Activated B cell treated with CpG ODN at 0.5 μM for 24 hours (primary cell): ENCODE measurements around the gene UQCR11. TPM values are rescaled to one million over a fixed set of nuclear protein-coding genes. Genes with fewer than 3 reads are reported as not detected.
A peak's percentile ranks its signal among the peaks of the same experiment; 100 is the strongest.

ENCODE experiments used
- ATAC-seq: fragments of 200-7000 bp; cut with Tn5 transposase; one replicate; pipeline ENCODE4 v1.10.0; 2021; ENCODE audit warnings: low read depth, mild to moderate bottlenecking, moderate library complexity
- CTCF ChIA-PET: fragments of 350-600 bp; sonication (Branson Sonifier 250); formaldehyde crosslinking; loops from one replicate; lab custom pipeline; 2021; ENCODE audit warnings: antibody characterized with exemption; lab: Charles Lee
- POLR2A ChIA-PET: fragments of 350-600 bp; sonication (Branson Sonifier 250); formaldehyde crosslinking; loops from one replicate; lab custom pipeline; 2021; ENCODE audit warnings: antibody characterized with exemption; lab: Charles Lee
- DNase-seq: peaks from one replicate; pipeline ENCODE4 v3.0.0; 2022
- H3K27ac Mint-ChIP-seq: one replicate; pipeline ENCODE4 v1.8.0; 2020; ENCODE audit warnings: mixed read lengths
- H3K27me3 Mint-ChIP-seq: one replicate; pipeline ENCODE4 v1.8.0; 2021; ENCODE audit warnings: mixed read lengths
- H3K36me3 Mint-ChIP-seq: one replicate; pipeline ENCODE4 v1.8.0; 2021; ENCODE audit warnings: low read depth, mixed read lengths
- H3K4me1 Mint-ChIP-seq: one replicate; pipeline ENCODE4 v1.8.0; 2021; ENCODE audit warnings: mixed read lengths
- H3K4me3 Mint-ChIP-seq: one replicate; pipeline ENCODE4 v1.8.0; 2020; ENCODE audit warnings: mild to moderate bottlenecking, mixed read lengths
- H3K9me3 Mint-ChIP-seq: one replicate; pipeline ENCODE4 v1.8.0; 2020; ENCODE audit warnings: mixed read lengths
- intact Hi-C: fragments of 100-400 bp; cut with micrococcal nuclease; formaldehyde crosslinking; loops from one replicate; pipeline ENCODE4 v1.15.1; 2024
- total RNA-seq: library from RNA; stranded (reverse); gene quantifications from 2 replicates; pipeline ENCODE4 v1.2.3, GENCODE V29; 2022
- TF ChIP-seq, protein P1 (sequence below): fragments of 200-600 bp; IDR thresholded peaks from one replicate; pipeline ENCODE4 v1.8.0; 2022; ENCODE audit warnings: antibody characterized with exemption, mild to moderate bottlenecking

UQCR11 gene
- total RNA-seq, 1 donor from 2014 or later: 117 TPM

DNA sequence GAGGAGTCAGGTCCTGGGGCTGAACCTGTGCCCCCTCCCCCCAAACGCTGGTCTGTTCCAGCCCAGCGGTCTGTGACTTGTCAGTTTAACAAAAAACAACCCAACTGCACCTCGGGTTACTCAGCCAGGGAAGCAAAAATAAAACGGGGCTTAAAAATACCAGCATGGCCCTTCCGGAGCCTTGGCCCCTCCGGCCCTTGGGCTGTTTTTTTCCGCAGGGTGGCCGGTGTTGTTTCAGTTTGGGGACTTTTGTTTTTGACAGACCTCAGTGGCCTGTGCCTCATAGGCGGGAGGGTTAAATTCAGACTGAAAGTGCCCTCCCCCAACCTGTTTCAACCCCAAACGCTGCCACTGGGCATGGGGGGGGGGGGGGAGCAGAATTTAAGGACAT, 43.2 kb upstream of the UQCR11 start:
- peak; percentile 7 for ATAC-seq
- Mint-ChIP-seq H3K27me3 (no peaks in the 10 kb centered on the region), H3K27ac (peak overlapping the region; percentile 92), H3K9me3 (no peaks in the 10 kb centered on the region), H3K4me3 (peak overlapping the region; percentile 81), H3K4me1 (peaks cover 54% of the 10 kb centered on the region), H3K36me3 (peaks cover 31% of the 10 kb centered on the region)
- ChIA-PET POLR2A (interaction anchor here (0.6 to 6.9 kb wide), 11 partner anchors 10 to 209 kb away, joined by 3 to 121 read pairs (median 6); partner anchors contain the start of genes MBD3 and UQCR11), CTCF (interaction anchor here (1.1 to 1.9 kb wide), 4 partner anchors 21 to 102 kb away, joined by 4 to 14 read pairs (median 5); no protein-coding TSS in a partner anchor)
- intact Hi-C loops: no loop called here
- no peak for DNase-seq
- TF ChIP-seq, protein P1, sequence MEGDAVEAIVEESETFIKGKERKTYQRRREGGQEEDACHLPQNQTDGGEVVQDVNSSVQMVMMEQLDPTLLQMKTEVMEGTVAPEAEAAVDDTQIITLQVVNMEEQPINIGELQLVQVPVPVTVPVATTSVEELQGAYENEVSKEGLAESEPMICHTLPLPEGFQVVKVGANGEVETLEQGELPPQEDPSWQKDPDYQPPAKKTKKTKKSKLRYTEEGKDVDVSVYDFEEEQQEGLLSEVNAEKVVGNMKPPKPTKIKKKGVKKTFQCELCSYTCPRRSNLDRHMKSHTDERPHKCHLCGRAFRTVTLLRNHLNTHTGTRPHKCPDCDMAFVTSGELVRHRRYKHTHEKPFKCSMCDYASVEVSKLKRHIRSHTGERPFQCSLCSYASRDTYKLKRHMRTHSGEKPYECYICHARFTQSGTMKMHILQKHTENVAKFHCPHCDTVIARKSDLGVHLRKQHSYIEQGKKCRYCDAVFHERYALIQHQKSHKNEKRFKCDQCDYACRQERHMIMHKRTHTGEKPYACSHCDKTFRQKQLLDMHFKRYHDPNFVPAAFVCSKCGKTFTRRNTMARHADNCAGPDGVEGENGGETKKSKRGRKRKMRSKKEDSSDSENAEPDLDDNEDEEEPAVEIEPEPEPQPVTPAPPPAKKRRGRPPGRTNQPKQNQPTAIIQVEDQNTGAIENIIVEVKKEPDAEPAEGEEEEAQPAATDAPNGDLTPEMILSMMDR: no peak

DNA sequence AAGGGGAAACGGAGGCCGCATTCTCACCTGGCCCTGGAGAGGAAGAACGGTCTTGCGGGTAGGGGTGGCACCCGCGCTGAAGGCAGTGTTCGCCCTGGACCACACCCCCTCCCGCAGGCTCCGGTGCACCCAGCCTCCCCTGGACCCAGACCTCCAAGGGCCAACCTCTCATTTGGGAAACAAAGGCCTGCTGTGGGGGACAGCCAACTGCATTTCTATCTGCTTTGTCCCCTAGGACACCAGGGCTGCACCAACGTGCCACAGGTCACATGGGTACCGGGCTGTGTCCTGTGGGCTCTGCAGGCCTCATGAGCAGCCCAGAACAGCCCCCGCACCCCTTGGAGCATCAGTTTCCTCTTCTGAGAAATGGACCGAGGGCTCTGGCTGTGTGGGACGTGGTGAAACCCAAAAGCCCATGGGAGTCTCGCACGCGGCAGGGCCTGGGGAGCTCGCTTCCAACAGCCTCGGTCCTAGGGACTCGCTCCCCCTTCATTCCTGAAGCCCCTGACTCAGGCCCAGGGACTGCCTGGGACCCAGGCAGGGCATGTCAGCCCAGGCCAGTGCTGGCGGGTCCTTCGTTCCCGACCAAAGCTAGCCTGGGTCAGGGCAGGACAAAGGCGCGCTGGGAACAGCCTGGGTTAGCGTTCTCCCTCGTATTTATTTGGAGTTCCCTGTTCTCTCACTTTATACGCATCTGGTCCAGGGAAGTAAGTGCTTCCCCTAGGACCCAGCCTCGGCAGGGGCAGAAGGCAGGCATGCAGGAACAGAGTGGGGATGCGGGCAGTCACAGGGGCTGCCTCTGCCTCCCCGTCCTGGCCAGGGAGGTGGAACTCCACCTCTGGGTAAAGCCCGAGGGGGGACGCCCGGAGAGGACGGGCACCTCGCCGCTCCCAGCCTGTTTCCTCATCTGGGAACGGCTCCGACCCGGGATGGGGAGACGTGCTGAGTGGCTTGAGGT, 42.5 kb upstream of the UQCR11 start:
- peaks cover 37% of the 10 kb centered on the region for H3K36me3 Mint-ChIP-seq
- ATAC-seq (peak; percentile 5), DNase-seq (peak; percentile 52)
- H3K4me3 Mint-ChIP-seq: peak overlapping the region; percentile 81
- intact Hi-C loops: no loop called here
- H3K9me3 Mint-ChIP-seq: no peaks in the 10 kb centered on the region
- no peaks in the 10 kb centered on the region for H3K27me3 Mint-ChIP-seq
- CTCF ChIA-PET: interaction anchor here (1.1 kb wide), 1 partner anchor 24 kb away, joined by 4 read pairs; no protein-coding TSS in a partner anchor
- TF ChIP-seq, protein P1: no peak
- peak overlapping the region; percentile 92 for H3K27ac Mint-ChIP-seq
- peaks cover 50% of the 10 kb centered on the region for H3K4me1 Mint-ChIP-seq
- POLR2A ChIA-PET: interaction anchor here (0.6 to 6.9 kb wide), 4 partner anchors 14 to 57 kb away, joined by 3 to 121 read pairs (median 6); no protein-coding TSS in a partner anchor

DNA sequence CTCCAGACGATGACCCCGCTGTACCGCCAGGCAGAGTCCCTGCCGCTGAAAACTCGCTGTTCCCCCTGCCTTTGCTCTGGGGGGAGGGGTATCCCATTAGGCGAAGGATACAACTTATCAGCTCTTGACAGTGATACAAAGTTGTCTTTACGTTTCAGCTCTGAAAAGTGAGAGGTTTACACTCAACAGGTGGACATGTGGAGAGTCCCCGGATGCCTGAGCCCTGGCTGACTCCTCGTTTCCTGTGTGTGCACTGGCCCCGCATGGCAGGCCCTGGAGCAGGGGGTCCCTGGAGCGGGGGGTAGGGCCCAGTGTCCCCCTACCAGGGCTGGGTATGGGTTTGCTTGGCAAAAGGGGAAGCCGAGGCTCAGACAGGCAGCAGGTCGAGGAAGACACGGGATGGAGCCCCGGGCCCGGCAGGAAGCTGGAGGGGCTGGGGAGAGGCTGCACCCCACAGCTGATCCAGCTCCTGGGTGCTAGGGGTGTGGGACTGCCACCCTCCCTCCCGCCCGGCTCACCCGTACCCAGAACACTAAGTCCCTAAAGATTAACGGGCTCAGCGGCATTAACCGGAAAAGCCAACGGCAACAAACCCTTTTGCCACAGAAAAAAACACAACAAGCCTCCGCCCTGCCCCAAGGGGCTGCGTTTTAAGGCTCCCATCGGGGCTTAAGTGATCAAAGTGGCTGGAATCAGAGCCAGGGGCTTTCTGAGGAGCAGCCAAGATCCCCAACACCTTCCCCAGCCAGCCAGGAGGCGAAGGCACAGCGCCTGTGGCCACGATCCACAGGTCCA, 41.6 kb upstream of the UQCR11 start:
- CTCF ChIA-PET: interaction anchor here (1.1 kb wide), 2 partner anchors 22 to 25 kb away, joined by 3 to 4 read pairs; no protein-coding TSS in a partner anchor
- Mint-ChIP-seq H3K4me1 (peaks cover 50% of the 10 kb centered on the region), H3K27me3 (no peaks in the 10 kb centered on the region), H3K36me3 (peaks cover 47% of the 10 kb centered on the region), H3K9me3 (no peaks in the 10 kb centered on the region), H3K4me3 (no peak overlapping the region), H3K27ac (peak overlapping the region; percentile 76)
- POLR2A ChIA-PET: interaction anchor here (0.6 to 6.9 kb wide), 3 partner anchors 14 to 27 kb away, joined by 3 to 121 read pairs (median 5); no protein-coding TSS in a partner anchor
- TF ChIP-seq, protein P1: no peak
- intact Hi-C loops: no loop called here
- ATAC-seq: no peak
- DNase-seq: no peak

DNA sequence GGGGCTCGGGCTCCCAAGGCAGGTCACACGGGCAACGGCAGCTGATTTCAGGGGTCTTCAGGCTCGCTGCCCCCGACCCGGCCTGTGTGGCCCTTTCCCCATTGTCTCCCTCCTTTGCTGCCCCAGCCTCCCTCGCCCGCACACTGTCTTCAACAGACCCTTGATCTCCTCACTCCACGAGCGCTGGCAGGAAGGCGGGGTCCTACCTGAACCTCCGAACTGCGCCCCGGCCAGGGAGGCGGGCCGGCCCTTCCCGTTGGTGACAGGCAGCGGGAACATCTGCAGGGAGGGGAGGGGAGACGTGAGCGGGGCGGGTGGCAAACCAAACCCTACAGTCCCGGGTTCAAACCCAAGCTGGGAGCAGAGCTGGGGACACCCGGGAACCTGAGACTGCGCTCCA, 40.9 kb upstream of the UQCR11 start:
- ChIA-PET CTCF (interaction anchor here (1.1 kb wide), 1 partner anchor 21 kb away, joined by 3 read pairs; no protein-coding TSS in a partner anchor), POLR2A (no interaction called here)
- DNase-seq (no peak), ATAC-seq (no peak)
- Mint-ChIP-seq H3K27ac (peak overlapping the region; percentile 76), H3K9me3 (no peaks in the 10 kb centered on the region), H3K36me3 (peaks cover 48% of the 10 kb centered on the region), H3K4me1 (peaks cover 48% of the 10 kb centered on the region), H3K4me3 (no peak overlapping the region), H3K27me3 (no peaks in the 10 kb centered on the region)
- TF ChIP-seq, protein P1: no peak
- intact Hi-C loops: no loop called here
